ENCODE measurements around the gene PLEKHA7. TPM values are rescaled to one million over a fixed set of nuclear protein-coding genes. Genes with fewer than 3 reads are reported as not detected.

The PLEKHA7 gene
- total and polyA plus RNA-seq, 2 of the 8 experiments (the other 6 are each of a cell fraction or from before 2014, with no cell fraction given): 11.4 to 25.6 TPM

- TF ChIP-seq SAP30 (IDR thresholded peaks at IDR 0.05; ENCODE audit: insufficient read depth, insufficient replicate concordance, low read length): no peak
- no peak for TF ChIP-seq PHF8 (conservative IDR thresholded peaks at IDR 0.05; ENCODE audit: low read depth, low read length)
- TF ChIP-seq TAF1 (IDR thresholded peaks at IDR 0.05; ENCODE audit: low read depth, low read length): no peak
Observed at GRCh38 chr11:16984229-16984628, 30.0 kb downstream of the PLEKHA7 start (continued).
